HTR-8/SVneo (cell line): ENCODE data around the gene KLHDC1.
"Not testable (repeated sequence)": the region's sequence is repeated elsewhere in the genome, so short reads cannot be mapped to it uniquely, and the experiment has no call there.

Experiments used
- DNase-seq: peaks from one replicate; pipeline ENCODE4 v3.0.0; 2011; ENCODE audit warnings: low spot score, mixed read lengths; ENCODE audit not compliant: insufficient read length
- FAIRE-seq: peaks from 2 replicates; lab custom pipeline; 2011; peaks lifted over from hg19 to GRCh38; lab: Jason Lieb, UNC

The KLHDC1 gene

DNA sequence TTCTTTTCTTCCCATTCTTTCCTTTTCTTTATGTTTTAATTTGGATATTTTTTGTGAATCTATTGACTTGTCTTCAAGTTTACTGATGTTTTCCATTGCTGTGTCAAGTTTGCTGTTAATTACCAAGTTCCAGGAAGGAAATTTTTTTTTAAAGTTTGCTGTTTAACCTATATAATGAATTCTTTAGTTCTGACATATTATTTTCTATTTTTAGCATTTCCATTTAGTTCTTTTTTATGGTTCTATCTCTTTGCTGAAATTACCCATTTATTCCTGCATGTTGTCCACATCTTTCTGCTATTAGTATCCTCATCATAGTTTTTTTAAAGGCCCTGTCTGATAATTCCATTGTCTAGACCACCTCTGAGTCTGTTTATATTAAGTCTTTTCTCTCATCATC is 27.8 kb downstream of the KLHDC1 start:
- FAIRE-seq: no peak
- DNase-seq: no peak

DNA sequence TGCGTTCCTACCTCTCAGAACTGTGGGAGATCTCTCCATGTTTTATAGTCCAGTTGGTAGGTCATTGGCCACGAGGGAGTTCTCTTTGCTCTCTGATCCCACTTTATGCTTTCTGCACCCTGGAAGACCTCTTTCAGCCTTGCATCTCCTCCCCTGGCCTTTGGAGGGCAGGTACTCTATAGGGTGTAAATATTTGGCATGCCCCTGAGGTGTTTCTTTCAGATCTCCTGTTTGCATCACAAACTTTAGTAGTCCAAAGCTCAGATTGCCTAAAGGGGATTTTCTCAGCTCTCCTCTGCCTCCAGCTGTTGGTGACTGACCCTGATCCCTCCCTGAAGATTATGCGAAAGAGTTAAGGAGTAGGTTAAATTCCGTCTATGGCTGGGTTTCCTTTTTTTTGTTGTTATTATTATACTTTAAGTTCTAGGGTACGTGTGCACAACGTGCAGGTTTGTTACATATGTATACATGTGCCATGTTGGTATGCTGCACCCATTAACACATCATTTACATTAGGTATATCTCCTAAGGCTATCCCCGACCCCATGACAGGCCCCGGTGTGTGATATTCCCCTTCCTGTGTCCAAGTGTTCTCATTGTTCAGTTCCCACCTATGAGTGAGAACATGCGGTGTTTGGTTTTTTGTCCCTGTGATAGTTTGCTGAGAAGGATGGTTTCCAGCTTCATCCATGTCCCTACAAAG is 29.0 kb downstream of the KLHDC1 start:
- not testable (repeated sequence) for FAIRE-seq, DNase-seq

DNA sequence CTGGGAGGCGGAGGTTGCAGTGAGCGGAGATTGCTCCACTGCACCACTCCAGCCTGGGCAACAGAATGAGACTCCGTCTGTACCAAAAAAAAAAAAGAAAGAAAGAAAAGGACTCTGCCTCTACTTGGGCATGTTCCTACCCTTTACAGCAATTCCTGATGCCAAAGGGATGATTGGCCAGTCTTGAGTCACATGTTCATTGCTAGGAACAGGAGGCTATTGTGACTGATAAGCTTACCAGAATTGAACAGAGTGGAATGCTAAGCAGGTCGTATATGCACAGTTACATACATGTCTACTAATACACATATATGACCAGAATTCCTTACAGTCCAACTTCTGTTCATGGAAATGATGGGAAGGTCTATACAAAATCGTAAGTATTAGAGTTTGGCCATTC is 34.3 kb downstream of the KLHDC1 start:
- no peak for FAIRE-seq
- DNase-seq: no peak

DNA sequence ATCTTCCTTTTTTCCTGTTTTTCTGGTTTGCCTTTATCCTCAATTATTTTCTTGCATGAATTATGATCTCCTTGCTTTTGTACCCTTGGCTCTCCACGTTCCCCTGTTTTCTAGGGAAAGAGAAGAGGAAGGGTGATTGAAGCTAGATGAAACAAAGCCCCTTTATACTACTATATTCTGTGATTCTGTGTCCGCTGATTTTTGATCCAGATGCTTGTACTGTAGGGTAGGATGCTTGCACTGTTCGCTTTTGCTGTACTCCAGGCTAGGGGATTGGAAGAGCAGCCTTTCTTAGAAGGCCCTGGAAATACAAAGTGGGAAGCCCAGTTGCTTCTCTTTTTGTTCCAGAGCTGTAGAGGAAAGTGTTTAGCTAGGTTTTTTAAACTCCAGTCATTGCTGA is 40.0 kb downstream of the KLHDC1 start:
- FAIRE-seq (no peak), DNase-seq (no peak)

DNA sequence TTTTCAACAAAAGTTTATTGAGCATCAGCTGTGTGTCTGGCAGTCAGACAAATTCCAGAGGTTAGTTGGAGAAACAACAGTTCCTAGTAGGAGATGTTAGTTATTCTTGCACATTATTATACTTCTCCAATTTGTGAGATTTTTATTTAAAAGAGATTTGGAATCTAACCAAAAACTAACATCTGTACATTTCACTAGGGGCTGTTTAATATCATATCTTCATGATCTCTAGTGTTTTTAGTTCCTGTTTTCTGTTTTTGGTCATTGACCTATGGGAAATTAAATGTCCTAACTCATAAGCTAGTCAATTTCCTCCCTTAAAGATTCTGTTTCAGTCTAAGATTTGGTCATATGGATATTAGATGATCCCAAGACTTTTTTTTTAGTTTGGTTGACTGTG is 40.9 kb downstream of the KLHDC1 start:
- DNase-seq (no peak), FAIRE-seq (no peak)

DNA sequence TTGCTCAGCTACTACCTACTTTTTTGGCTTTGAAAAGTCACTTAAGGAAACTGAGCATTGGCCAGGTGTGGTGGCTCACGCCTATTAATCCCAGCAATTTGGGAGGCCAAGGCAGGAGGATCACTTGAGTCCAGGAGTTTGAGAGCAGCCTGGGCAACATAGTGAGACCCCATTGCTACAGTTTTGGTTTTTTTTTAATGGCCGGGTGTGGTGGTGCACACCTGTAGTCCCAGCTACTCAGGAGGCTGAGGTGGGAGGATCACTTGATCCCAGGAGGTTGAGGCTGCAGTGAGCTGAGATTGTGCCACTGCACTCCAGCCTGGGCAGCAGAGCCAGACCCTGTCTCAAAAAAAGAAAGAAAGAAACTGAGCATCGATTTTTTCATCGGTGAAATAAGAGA is 42.7 kb downstream of the KLHDC1 start:
- FAIRE-seq, DNase-seq: not testable (repeated sequence)

DNA sequence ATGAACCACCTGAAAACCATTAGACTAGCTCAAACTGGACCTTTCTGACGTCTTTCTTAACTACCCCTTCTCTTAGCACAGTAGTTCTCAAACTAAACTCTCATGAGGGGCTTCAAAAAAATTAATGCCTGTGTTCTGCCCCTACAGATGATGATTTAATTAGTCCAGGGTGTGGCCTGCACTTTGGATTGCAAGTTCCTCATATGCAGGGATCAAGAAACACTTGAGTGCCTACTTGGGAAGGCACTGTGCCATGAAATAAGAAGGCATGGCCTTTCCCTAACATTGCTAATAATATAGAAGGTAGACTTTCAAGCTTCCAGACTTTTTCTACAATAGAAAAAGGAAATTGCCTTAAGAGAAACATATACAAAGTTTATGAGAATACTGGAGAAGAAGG is 52.3 kb downstream of the KLHDC1 start:
- DNase-seq (no peak), FAIRE-seq (no peak)

DNA sequence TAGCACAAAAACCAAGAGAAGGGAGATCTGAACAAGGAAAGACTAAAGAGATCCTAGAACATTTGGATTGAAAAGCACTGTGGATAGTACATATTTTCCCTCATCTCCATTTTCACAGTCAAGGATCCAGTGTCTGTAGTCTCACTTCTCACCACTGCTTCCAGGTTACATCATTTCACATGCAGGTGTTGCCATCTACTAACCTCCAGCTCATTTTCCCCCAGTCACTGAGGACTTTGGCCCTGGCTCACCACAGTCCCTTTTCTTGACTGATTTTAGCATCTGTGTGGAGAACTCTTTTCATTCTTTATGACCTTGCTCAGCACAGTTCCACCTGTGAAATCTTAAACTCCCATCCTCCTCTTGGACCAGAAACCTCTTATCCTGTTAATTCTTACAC is 53.6 kb downstream of the KLHDC1 start:
- FAIRE-seq, DNase-seq: not testable (repeated sequence)

DNA sequence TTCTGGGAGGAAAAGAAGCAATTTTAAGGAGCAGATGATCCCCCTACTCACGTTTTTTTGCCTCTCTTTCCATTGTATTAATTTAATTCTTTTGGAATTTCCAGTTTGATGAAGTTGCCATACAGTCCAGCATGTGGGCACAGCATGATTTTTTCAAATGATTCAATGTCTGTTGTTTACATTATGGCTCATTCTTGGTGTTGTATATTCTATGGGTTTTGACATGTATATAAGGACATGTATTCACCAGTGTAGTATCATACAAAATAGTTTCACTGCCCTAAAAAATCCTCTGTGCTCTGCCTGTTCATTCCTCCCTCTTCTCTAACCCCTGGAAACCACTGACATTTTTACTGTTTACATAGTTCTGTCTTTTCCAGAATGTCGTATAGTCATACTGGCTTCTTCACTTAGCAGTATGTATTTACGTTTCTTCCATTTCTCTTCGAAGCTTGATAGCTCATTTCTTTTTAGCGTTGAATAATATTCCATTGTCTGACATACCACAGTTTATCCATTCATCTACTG is 61.7 kb downstream of the KLHDC1 start:
- FAIRE-seq (no peak), DNase-seq (no peak)

DNA sequence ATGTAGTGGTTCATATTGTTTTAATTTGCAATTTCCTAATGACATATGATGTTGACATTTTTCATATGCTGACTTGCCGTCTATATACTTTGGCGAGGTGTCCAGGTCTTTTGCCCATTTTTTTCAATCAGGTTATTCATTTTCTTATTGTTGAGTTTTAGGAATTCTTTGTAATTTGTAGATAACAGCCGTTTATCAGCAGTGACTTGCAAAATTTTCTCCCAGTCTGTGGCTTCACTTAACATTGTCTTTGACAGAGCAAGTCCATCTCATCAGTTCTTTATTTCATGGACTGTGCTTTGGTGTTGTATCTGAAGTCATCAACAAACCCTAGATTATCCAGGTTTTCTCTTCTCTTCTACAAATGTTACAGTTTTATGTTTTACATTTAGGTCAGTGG is 62.5 kb downstream of the KLHDC1 start:
- DNase-seq: no peak
- FAIRE-seq: no peak

DNA sequence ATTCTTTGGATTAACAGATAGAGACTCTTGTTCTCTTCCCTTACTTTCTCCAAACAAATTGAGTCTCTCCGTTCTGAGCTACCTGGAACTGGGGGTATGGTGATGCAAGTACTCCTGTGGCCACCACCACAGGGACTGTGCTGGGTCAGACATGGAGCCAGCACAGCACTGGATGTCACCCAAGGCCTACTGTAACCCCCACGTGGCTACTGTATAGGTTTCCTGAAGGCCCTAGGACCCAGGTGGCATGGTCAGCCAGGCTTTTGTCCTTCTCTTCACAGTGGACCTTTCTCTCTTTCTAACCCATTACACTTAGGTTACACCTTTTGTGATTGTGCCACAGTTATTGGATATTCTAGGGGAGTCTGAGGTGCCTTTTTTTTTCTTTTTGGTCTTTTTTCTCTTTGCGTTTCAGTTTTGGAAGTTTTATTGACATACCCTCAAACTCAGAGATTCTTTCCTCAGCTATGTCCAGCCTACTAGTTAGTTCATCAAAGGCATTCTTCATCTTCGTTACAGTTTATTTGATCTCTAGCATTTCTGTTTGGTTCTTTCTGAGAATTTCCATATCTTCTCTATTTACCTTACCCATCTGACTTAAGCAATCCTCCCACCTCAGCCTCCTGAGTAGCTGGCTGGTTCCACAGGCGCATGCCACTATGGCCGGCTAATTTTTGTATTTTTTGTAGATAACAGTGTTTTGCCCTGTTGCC is 69.1 kb downstream of the KLHDC1 start:
- FAIRE-seq (no peak), DNase-seq (no peak)

DNA sequence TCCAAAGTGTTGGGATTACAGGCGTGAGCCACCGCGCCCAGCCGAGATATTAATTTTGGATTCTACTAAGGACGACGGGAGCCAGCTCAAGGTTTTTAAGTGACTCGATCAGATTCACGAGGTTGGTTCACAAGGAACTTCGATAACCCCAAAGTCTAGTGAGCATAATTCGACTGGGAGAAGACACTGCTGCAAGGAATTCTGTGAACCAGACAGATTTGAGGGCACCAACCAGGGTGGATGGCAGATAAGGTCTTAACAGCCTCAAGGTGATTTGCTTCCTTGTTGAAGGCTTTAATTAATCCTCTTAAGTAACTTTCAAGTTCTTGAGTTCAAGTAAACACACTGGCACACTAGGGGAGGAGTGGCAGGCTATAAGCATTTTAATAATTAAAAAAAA is 73.9 kb downstream of the KLHDC1 start:
- FAIRE-seq (no peak), DNase-seq (no peak)

DNA sequence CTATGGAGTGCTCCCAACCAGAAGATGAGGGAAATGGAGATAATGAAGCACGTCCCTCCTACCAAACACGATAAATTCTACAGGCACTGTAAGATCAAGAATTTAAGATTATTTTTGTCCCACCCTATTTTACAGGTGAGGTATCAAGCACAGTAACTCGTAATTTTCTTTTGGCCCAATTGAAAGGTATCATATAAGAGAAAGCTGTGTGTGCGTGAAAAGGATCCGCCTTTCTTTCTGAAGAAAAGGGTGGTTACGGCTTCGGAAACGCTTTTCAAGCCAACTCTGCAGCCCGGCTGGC is 74.3 kb downstream of the KLHDC1 start:
- FAIRE-seq: no peak
- no peak for DNase-seq

DNA sequence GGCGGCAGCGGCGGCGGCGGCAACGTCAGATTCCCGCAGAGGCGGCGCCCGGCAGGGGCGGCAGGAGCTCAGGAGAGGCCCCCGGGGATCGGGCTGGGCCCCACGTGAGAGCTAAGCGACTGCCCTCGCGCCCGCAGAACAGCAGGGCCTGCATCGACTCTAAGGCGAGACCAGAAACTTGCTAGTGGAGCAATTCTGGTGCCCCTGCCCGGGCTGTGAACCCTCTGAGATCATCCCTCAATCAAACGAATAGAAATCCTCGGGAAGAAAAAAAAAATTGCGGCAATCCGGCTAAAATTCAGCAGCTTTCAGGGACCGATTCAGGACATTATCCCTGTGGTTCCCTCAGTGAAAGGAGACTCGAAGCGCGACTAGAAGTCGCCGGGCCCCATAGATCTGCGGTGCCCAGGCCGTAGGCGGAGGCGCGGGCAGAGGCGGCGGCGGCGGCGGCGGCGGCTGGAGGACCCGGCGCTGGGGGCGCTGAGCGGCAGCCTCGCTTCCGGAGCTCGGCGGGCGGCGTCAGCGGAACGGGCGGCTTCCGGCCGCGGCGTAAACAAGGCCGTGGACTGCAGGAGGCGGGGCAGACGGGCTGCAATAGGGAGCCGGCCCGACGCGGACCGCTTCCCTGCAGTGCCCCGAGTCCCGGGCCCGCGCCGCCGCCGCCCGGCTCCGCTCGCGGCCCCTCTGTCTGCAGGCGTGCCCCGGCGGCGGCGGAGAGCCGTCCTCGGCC is 74.8 kb downstream of the KLHDC1 start, which contains the start of gene KLHDC2:
KLHDC2 (plus strand) TSS at position 583 of the 730 bp plus-strand sequence. CDS start 316 bp downstream, outside the sequence.
- FAIRE-seq (peak; percentile 62), DNase-seq (peak; percentile 78)

DNA sequence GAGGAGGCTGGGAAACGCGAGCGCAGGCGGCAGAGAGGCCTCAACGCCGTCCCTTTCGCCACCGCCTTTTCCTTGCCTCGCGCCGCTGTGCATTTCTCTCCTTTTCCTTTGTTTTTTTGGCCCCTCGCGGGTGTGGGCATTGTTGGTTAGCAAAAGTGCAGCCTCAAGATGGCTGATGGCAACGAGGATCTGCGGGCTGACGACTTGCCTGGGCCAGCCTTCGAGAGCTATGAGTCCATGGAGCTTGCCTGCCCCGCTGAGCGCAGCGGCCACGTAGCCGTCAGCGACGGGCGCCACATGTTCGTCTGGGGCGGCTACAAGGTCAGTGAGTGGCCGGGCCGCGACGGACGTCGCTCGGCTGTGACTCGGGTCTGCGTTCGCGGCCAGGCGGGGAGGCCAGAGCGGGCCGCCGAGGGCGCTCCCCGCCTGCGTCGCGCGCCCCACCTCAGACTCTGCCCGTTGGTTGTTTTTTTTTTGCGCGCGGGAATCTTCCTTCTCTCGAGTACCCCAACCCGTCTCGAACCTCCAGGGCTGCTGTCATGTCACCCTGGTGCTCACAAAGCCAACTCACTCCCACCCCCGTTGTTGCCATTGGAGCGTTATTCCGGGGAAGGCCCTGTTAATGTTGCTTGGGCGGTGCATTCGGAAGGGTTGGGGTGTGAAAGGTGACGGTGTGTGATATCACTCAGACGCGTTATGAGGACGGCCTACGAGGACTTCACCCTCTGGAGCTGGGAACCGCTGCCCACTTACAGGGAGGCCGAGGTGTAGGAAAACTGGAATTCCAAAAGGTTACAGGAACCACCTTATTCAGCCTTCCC is 75.6 kb downstream of the KLHDC1 start:
- FAIRE-seq (peak; percentile 36), DNase-seq (peak; percentile 42)

DNA sequence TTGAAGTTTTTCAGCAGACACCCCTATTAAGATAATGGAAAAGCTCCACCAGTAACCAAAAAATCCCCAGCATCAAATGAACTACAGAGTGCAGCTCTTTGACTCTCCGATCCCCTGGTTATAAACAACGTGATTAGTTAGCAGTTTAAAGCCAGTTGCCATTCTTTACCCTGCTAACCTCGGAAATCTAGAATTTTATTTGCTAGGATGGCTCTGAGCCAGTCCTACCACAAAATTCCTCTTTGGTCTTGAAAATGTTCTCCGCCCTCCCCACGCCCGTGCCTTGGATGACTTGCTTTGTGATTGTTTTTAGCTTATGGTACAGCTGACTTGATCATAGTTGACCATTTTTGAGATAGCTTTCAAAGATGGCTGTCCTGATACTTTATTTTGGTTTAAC is 76.3 kb downstream of the KLHDC1 start:
- FAIRE-seq (no peak), DNase-seq (no peak)

DNA sequence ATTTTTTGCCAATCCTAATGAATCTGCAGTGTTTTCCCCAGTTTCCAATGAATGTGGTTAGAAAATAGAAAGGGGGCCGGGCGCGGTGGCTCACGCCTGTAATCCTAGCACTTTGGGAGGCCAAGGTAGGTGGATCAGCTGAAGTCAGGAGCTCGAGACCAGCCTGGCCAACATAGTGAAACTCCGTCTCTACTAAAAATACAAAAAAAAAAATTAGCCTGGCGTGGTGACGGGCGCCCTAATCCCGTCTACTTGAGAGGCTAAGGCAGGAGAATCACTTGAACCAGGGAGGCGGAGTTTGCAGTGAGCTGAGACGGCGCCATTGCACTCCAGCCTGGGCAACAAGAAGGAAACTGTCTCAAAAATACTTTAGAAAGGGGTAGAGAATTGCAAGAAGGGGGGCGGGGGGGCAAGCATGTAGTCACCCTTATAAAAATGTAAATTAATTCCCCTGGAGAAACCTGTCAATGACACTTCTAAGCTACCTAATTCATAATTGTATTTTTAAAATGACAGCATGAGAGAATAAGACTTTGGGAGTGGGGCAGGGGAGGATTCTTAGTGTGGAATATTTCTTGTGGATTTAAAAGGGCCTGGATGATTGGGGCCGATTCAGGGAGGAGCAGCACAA is 76.8 kb downstream of the KLHDC1 start:
- DNase-seq: no peak
- no peak for FAIRE-seq

DNA sequence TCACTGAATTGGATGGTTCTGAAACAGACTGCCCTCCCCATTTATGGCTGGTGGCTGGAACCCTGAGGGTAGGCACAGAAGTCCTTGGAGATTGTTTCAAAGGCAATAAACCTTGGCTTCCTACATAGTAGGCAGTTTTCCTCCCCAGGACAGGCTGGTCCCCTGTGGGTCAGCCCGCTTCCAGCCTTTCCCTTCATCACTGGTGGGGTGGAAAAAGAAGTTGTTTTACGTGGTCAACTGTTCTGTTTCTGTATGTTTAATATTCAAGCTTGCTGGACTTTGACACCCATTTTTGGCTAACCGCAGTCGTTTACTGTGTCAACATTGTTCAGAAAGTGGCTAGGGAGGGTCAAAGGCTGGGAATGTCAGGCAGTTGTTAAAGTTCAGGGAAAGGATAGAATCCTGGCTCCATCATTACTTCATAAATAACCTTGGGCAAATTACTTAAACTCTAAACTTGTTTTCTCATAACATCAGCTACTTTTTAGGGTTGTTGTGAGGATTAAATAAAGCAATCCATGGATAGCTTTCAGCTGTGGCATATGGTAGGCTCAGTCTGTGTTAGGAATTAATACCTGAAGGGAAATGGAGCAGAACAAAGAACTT is 77.4 kb downstream of the KLHDC1 start:
- DNase-seq (no peak), FAIRE-seq (no peak)

DNA sequence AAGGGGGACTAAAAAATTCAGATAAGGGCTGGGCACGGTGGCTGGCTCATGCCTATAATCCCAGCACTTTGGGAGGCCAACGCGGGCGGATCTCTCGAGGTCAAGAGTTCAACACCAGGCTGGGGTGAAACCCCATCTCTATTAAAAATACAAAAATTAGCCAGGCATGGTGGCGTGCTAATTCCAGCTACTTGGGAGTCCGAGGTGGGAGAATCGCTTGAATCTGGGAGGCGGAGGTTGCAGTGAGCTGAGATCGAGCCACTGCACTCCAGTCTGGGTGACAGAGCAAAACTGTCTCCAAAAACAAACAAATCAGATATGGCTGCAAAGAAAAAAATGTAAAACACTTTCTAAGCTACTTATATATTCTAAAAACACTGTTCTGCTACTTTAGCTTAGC is 78.8 kb downstream of the KLHDC1 start:
- not testable (repeated sequence) for DNase-seq, FAIRE-seq
